Raji (cell line): ENCODE measurements around the gene ADAM22.

ENCODE experiments used
- POLR2A ChIP-seq: IDR thresholded peaks from 2 replicates; pipeline ENCODE4 v1.6.1; 2011; ENCODE audit warnings: low read depth, low read length, control low read depth; ENCODE audit not compliant: insufficient read depth

Gene ADAM22

GRCh38 chr7:88203401-88203800 is 269.4 kb downstream of the ADAM22 start:
- TF ChIP-seq POLR2A = no peak

DNA sequence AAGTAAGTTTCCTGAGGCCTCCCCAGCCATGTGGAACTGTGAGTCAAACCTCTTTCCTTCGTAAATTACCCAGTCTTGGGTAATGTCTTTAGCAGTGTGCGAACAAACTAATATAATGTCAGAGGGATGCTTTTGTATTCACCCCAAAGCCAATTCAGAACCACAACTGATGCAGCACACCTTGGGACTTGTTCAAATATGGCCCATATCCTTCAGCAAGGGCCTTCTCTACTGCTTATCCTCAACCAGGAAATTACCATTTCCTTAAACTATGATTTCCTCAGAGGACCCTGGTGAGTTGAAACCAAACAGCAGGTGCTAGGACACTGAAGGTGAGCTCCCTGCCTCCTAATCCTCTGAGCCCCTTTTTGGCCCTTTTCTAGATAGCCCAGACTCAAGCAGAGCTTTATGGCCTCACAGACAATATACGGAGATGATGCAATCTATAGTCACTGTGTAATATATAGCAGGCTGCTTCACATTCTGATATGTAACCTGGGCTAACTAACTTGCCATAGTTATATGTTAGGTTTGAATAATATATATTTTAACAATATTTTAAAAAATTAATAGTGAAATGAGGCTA is 270.6 kb downstream of the ADAM22 start:
- no peak for TF ChIP-seq POLR2A

DNA sequence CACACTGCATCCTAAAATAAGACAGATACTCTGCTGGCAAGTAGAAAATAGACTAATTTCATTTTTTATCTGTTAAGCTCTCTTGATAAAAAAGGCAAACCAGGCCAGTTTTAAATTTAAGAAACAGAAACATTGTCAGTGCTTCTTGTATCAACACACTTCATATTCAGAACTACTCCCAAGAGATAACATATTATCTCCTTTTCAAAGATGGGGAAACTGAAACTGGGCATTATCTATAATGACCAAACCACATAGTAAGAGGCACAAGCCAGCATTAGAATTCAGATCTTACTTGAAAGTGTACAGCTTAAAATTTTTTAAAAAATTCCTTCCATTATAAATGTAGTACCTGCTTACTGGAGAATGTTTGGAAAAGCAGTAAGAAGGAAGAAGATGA is 271.1 kb downstream of the ADAM22 start:
- no peak for TF ChIP-seq POLR2A

GRCh38 chr7:88206254-88206653 is 272.2 kb downstream of the ADAM22 start:
- no peak for TF ChIP-seq POLR2A

DNA sequence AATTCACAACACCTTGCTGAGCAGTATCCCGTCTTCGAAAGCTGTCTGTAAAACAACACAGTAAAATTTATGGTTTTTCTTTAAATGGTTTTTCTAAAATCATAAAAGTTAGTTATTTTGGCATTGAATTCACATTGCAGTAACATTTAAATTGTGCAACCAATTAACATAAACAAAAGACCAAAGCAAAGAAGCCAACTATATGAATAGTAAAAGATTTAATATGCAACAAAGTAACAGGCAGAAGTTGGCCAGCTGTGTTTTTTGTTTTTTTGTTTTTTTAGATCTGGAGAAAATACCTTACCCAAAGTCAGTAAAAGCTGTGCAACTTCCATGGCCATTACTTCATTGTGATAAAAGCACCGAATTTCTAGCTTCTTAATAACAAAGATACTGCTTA is 274.5 kb downstream of the ADAM22 start:
- no peak for TF ChIP-seq POLR2A

DNA sequence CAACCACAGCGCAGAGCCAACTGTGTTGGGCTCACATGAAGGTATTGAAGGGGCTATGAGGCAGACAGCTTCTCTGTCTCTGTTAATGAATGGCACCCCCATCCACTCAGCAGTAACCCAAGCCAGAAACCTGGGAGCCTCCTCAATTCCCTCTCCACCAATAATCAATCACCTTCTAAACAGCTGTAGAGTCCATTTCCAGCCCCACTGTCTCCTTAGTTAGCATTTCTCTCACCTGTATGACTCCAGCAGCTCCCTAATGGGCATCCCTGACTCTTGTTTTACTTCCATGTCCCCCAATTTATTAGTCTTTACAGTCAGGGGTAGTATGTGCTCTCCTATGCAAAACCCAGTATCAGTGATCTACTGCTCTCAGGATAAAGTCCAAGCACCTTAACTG is 278.9 kb downstream of the ADAM22 start:
- TF ChIP-seq POLR2A = no peak

DNA sequence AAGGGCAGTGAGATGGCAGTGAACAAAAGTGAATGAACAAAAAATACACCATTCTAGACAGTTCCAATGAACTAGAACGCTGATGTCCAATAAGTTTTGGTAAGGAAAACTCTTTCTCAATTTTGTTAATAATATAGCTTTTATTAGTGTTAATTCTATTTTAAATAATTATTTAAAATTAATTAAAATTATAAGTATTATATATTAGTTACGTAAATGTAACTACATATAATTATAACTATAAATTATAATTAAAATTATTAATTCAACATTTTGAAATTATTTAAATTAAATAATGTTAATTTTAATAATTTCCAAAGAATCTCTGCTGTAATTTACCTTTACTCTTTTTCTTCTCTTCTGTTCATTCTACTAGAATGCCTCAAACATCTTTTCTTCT is 280.4 kb downstream of the ADAM22 start:
- TF ChIP-seq POLR2A = no peak

- TF ChIP-seq POLR2A = no peak
Observed at GRCh38 chr7:88215295-88215694, 281.2 kb downstream of the ADAM22 start.

GRCh38 chr7:88216276-88216675 is 282.2 kb downstream of the ADAM22 start:
- TF ChIP-seq POLR2A = no peak

DNA sequence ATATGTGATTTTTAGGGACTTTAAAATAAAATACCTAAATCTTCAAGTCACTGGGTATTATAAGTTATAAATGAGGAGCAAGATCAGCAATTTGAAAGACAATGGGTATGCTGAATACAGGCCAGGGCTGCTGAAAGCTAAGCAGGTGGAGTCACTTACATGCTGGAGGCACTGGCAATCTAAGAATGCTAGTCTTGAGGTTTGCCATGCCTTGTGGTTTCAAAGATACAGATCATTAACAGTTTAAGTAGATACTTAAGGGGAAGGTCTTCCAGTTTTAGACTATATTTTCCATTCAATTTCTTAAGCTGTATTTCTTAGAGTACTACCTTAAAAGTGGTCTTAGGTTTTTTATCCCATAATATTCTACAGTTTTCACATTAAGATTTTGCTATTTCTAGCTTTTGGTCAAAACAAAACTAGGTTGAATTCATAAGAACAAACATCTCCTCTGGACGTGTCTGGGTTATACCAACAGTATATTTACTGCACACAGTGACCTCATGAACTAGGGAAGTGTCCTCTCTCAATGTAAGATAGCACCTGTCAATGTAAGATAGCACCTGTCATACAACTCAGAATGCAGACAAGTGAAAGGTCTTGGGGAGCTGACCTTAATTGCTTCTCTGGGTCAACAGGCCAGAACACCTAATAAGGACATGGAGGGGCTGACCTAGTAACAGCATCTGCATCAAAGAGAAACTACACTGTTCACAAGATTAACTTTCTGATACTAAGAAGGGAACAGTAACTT is 283.8 kb downstream of the ADAM22 start:
- no peak for TF ChIP-seq POLR2A

GRCh38 chr7:88218429-88218745 is 284.3 kb downstream of the ADAM22 start:
- no peak for TF ChIP-seq POLR2A

GRCh38 chr7:88218836-88219605 is 285.0 kb downstream of the ADAM22 start:
- 0 out of 2 replicates have a peak, but pooled peaks have one; percentile 29 for TF ChIP-seq POLR2A

DNA sequence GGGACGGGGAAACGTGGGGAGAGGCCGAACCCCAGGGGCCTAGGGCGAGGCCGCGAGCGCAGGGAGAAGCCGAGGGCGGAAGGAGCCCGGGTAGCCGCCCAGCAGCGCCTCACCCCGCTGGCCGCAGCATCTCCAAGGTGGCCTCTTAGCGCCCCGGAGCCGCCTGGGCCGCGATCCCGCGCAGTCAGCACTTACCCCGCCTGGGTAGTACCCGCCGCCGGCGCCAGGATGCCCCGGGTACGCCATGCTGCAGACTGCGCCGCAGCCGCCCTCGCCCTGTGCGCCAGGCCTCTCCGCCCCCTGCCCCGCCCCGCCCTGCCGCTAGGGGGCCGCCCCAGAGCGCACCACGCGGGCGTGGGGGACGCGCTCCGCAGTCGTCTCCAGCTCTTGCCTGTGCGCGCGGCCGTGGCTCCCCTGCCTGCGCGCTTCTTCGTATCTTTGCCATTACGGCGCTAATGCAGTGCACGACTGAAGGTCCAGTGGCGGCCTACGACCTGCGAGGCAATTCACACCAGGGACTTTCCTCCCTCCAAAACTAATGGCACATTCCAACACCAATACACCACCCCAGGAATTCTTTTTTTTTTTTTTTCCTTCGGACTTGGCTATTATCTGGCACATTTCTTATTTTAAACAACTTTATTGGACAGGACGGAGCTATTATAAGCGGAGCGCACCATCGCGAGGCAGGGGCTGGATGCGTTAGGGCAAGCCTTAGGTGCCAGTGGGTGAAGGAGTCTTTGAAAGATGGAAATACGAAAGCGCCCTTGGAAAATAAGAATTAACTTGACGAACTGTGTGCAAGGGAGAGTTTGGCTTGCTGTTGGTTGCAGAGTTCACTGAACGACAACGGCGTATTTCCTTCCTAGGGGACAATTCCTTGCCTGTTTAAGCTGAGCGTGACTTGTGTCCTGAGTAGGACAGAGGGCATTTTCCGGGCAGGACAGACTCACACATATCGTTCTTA is 286.0 kb downstream of the ADAM22 start, which contains the start of gene SRI:
Gene SRI (minus strand): TSS at position 258 of the 967 bp plus-strand sequence. CDS start 12 bp downstream, at position 246.
- peak; percentile 88 for TF ChIP-seq POLR2A

DNA sequence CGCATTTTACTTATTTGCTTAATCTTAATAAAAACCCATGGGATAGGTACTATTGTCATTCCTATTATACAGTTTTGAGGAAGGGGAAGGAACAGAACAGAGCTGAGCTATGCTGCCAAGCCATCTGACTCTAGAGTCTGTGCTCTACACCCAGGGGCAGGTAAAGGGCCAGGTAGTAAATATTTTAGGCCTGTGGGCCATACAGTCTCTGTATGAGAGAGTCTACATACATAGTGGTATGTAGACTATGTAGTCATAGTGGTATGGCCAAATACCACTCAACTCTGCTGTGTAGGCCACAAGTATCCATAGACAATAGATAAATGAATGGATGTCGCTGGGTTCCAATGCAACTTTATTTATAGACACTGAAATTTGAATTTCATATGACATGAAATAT is 289.2 kb downstream of the ADAM22 start:
- TF ChIP-seq POLR2A = no peak
